ENCODE measurements around the gene VASP.
A peak's percentile ranks its signal among the peaks of the same experiment; 100 is the strongest.

Gene VASP

GRCh38 chr19:45528744-45529419, 21.6 kb downstream of the VASP start:
- peak overlapping the region; percentile 80 for H3K27ac Mint-ChIP-seq

DNA sequence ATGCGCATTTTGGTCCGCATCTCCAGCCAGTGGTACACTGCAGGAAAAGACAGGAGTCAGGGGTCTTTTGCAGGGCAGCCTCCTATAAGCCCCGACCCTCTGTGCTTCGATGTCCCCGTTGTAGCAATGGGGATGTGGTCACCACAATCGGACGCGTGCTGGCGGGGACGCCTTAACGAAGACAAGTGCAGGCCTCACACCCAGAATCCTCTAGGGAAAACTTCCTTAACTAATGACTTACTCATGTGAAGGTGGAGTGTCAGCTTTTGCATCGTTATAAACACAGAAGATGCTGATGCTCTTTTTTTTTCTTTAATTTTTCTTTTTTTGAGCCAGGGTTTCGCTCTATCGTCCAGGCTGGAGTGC, 22.1 kb downstream of the VASP start:
- H3K27ac Mint-ChIP-seq = peak overlapping the region; percentile 20
- H3K9me3 Mint-ChIP-seq = peaks cover 5% of the 10 kb centered on the region
- peaks cover 56% of the 10 kb centered on the region for H3K36me3 Mint-ChIP-seq
- ATAC-seq = peak; percentile 8
- peaks cover 14% of the 10 kb centered on the region for H3K4me1 Mint-ChIP-seq
- no peak overlapping the region for H3K4me3 Mint-ChIP-seq
- no peak for DNase-seq (ENCODE audit: low spot score in 2 of 2)

More at GRCh38 chr19:45528744-45529419, 21.6 kb downstream of the VASP start:
- H3K4me1 Mint-ChIP-seq = peaks cover 16% of the 10 kb centered on the region
- no peak overlapping the region for H3K4me3 Mint-ChIP-seq
- peaks cover 5% of the 10 kb centered on the region for H3K9me3 Mint-ChIP-seq
- no peak for DNase-seq (ENCODE audit: low spot score in 2 of 2)
- H3K36me3 Mint-ChIP-seq = peaks cover 61% of the 10 kb centered on the region
- ATAC-seq = peak; percentile 39

GRCh38 chr19:45531349-45531748, 24.1 kb downstream of the VASP start:
- Mint-ChIP-seq H3K36me3 (peaks cover 36% of the 10 kb centered on the region), H3K9me3 (peaks cover 5% of the 10 kb centered on the region), H3K4me1 (peaks cover 14% of the 10 kb centered on the region), H3K4me3 (no peak overlapping the region), H3K27ac (no peak overlapping the region)
- DNase-seq (ENCODE audit: low spot score in 2 of 2) (no peak), ATAC-seq (no peak)

DNA sequence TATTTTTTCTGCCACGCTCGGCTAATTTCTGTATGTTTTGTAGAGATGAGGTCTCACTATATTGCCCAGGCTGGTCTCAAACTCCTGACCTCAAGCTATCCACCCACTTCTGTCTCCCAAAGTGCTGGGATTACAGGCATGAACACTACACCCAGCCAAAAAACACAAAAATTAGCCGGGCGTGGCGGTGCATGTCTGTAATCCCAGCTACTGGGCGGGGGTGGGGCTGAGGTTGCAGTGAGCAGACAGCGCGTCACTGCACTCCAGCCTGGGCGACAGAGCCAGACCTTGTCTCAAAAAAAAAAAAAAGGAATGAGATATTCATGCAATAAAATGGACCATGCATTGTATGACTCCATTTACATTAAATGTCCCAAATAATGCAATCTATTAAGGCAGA, 32.2 kb downstream of the VASP start:
- Mint-ChIP-seq H3K4me3 (no peak overlapping the region), H3K36me3 (no peaks in the 10 kb centered on the region), H3K27ac (no peak overlapping the region), H3K4me1 (no peaks in the 10 kb centered on the region), H3K9me3 (no peaks in the 10 kb centered on the region)
- ATAC-seq = no peak
- DNase-seq (ENCODE audit: low spot score in 2 of 2) = no peak

DNA sequence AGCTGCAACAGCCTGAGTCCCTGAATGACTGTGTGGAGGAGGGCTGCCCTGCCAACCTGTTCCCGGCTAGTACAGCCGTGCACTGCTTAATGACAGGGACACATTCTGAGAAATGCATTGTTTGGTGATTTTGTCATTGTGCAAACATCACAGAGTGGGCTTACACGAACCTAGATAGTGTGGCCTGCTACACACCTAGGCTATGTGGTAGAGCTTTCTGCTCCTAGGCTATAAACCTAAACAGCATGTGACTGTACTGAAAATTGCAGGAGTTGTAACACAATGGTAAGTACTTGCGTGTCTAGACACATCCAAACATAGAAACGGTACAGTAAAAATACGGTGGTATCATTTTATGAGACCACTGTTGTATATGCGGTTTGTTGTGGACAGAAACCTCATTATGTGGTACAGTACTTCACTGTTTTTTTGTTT, 35.0 kb downstream of the VASP start:
- Mint-ChIP-seq H3K4me3 (no peak overlapping the region), H3K9me3 (no peaks in the 10 kb centered on the region), H3K27ac (no peak overlapping the region), H3K4me1 (no peaks in the 10 kb centered on the region), H3K36me3 (no peaks in the 10 kb centered on the region)
- DNase-seq (ENCODE audit: low spot score in 2 of 2) (no peak), ATAC-seq (no peak)

GRCh38 chr19:45547211-45547770, 40.0 kb downstream of the VASP start:
- no peak overlapping the region for H3K4me3 Mint-ChIP-seq
- H3K36me3 Mint-ChIP-seq = no peaks in the 10 kb centered on the region
- no peak overlapping the region for H3K27ac Mint-ChIP-seq
- DNase-seq (ENCODE audit: low spot score in 2 of 2) (no peak), ATAC-seq (no peak)
- H3K9me3 Mint-ChIP-seq = no peaks in the 10 kb centered on the region
- H3K4me1 Mint-ChIP-seq = no peaks in the 10 kb centered on the region

GRCh38 chr19:45547965-45548609, 40.8 kb downstream of the VASP start:
- Mint-ChIP-seq H3K4me1 (no peaks in the 10 kb centered on the region), H3K4me3 (no peak overlapping the region), H3K27ac (no peak overlapping the region), H3K9me3 (no peaks in the 10 kb centered on the region), H3K36me3 (no peaks in the 10 kb centered on the region)
- ATAC-seq (no peak), DNase-seq (ENCODE audit: low spot score in 2 of 2) (no peak)

GRCh38 chr19:45553464-45553863, 46.2 kb downstream of the VASP start:
- no peak for DNase-seq (ENCODE audit: low spot score in 2 of 2)
- peaks cover 4% of the 10 kb centered on the region for H3K4me1 Mint-ChIP-seq
- H3K27ac Mint-ChIP-seq = no peak overlapping the region
- H3K36me3 Mint-ChIP-seq = no peaks in the 10 kb centered on the region
- no peaks in the 10 kb centered on the region for H3K9me3 Mint-ChIP-seq
- H3K4me3 Mint-ChIP-seq = no peak overlapping the region
- no peak for ATAC-seq

DNA sequence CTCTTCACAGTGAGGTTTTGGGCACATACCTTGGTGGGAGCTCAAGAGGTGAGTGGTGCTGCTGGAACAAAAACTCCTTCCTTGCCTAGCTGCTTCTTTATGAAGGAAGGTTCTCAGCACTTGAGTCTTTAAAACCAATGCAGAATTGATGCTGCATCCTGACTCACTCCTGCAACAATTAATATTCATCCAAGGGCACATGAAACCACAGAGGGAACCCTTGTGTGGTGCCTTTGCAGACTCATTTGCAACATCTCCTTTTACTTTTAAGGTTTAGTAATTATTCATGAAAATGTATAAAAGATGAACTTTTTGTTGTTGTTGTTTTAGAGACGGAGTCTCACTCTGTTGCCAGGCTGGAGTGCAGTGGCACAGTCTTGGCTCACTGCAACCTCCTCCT, 47.2 kb downstream of the VASP start:
- Mint-ChIP-seq H3K27ac (no peak overlapping the region), H3K36me3 (no peaks in the 10 kb centered on the region), H3K4me1 (peaks cover 5% of the 10 kb centered on the region), H3K9me3 (no peaks in the 10 kb centered on the region), H3K4me3 (no peak overlapping the region)
- no peak for DNase-seq (ENCODE audit: low spot score in 2 of 2)
- no peak for ATAC-seq

DNA sequence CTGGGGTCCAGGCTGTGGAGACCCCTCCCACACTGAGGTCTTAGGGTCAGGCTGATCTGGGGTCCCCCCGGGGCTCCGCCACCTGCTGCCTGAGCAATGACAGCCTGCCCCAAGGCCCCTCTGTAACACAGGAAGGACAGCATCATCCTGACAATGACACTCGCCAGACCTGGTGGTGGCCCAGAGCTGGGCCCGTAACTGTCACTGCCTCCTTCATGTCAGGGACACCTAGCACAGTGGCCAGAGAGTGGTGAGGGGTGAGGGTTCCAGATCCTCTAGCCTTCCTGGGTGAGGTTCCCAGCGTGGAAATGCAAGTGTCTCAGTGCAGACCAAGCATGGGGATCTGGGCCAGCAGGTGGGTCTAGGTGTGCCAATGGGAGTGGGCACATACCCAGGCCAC, 49.6 kb downstream of the VASP start:
- no peaks in the 10 kb centered on the region for H3K9me3 Mint-ChIP-seq
- ATAC-seq (no peak), DNase-seq (ENCODE audit: low spot score in 2 of 2) (no peak)
- H3K27ac Mint-ChIP-seq = peak overlapping the region; percentile 21
- H3K36me3 Mint-ChIP-seq = peaks cover 6% of the 10 kb centered on the region
- no peak overlapping the region for H3K4me3 Mint-ChIP-seq
- peaks cover 18% of the 10 kb centered on the region for H3K4me1 Mint-ChIP-seq

DNA sequence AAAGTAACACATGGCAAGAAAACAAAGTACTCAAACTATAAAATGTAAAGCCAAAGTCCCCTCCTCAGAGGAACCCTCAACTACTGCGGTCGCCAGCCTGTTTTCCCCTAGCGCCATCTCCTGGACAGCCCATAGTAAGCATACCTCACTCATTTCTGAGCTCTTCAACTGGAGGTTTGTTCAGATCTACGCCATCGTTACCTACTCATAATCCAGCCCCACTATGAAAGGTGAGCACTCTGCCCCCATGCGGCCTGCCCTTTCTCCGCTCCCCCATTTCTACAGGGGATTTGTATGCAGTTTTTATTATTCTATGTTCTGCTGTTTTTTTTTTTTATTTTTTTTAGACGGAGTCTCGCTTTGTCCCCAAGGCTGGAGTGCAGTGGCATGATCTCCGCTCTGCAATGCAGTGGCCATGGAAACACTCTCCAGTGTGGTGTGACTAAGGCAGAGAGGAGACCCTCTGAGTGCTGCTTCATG, 51.2 kb downstream of the VASP start:
- Mint-ChIP-seq H3K4me1 (peaks cover 25% of the 10 kb centered on the region), H3K9me3 (no peaks in the 10 kb centered on the region), H3K36me3 (peaks cover 6% of the 10 kb centered on the region), H3K4me3 (no peak overlapping the region), H3K27ac (peak overlapping the region; percentile 37)
- peak; percentile 30 to 73 for DNase-seq (ENCODE audit: low spot score in 2 of 2)
- ATAC-seq = peak; percentile 95

- ATAC-seq (no peak), DNase-seq (ENCODE audit: low spot score in 2 of 2) (no peak)
- Mint-ChIP-seq H3K27ac (peak overlapping the region; percentile 56), H3K36me3 (peaks cover 6% of the 10 kb centered on the region), H3K4me1 (peaks cover 25% of the 10 kb centered on the region), H3K4me3 (no peak overlapping the region), H3K9me3 (no peaks in the 10 kb centered on the region)
Measured at GRCh38 chr19:45560038-45560437, 52.8 kb downstream of the VASP start.

DNA sequence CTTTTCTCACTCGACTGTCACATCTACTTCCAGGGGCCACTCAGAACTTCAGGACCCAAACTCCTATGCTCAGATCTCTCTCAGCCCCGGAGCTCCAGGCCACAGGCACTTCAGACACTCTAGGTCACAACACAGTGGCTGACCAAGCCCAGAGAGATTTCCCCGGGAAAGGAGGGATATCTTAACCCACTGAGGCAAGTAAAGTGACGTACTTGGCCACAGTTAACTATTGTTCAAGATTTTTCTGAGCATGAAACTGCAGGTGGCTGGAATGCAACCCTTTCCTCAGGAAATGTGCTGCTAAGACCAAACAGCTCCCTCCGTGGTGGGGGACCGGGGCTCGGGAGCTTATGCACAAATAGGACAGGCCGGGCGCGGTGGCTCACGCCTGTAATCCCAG, 53.4 kb downstream of the VASP start:
- Mint-ChIP-seq H3K9me3 (no peaks in the 10 kb centered on the region), H3K4me3 (no peak overlapping the region), H3K36me3 (peaks cover 6% of the 10 kb centered on the region), H3K27ac (no peak overlapping the region), H3K4me1 (peaks cover 25% of the 10 kb centered on the region)
- DNase-seq (ENCODE audit: low spot score in 2 of 2) (no peak), ATAC-seq (no peak)

DNA sequence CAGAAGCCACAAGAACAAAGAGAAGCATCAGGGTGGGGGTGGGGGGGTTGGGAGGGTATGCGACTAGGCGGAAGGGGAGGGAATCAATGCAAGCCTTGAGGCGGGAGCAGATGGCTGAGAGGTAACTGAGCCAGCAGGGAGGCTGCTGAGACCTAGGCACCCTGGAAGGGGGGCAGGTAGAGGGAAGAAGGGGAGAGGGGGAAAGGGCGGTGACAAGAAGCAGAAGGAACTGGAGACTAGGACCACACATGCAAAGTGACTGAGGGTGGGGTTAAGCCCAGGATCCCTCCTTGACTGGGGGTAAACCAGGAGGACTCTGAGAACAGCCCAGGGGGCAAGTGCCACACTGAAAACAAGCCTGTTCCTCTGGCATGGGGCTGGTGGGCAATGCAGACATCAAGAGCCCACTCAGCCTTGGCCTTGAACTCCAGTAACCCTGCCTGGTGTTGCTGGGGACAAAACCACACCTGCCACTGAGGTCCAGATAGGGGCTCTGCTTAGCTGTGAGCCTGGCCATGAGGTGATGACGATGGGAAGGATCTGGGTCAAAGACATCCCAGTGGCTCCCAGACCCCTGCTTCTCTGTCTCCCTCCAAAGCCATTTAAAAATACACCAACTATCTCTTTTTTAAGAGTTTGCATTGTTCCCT, 57.0 kb downstream of the VASP start:
- Mint-ChIP-seq H3K27ac (no peak overlapping the region), H3K4me3 (no peak overlapping the region)
- ATAC-seq = no peak

GRCh38 chr19:45567609-45568008, 60.3 kb downstream of the VASP start:
- no peak for DNase-seq (ENCODE audit: low spot score in 2 of 2)
- Mint-ChIP-seq H3K4me1 (peaks cover 14% of the 10 kb centered on the region), H3K27ac (no peak overlapping the region), H3K9me3 (no peaks in the 10 kb centered on the region), H3K4me3 (no peak overlapping the region), H3K36me3 (peaks cover 5% of the 10 kb centered on the region)
- ATAC-seq = no peak

More for the DNA sequence above, 57.0 kb downstream of the VASP start:
- Mint-ChIP-seq H3K9me3 (no peaks in the 10 kb centered on the region), H3K4me1 (peaks cover 21% of the 10 kb centered on the region), H3K36me3 (peaks cover 6% of the 10 kb centered on the region)
- DNase-seq (ENCODE audit: low spot score in 2 of 2) = no peak
